GM10847 (cell line): ENCODE results near the gene RAPGEF5.

Source experiments
- POLR2A ChIP-seq: IDR thresholded peaks from 2 replicates; pipeline ENCODE4 v1.6.1; 2011; ENCODE audit not compliant: insufficient read length; ENCODE audit errors: extremely low read depth

The RAPGEF5 gene

DNA sequence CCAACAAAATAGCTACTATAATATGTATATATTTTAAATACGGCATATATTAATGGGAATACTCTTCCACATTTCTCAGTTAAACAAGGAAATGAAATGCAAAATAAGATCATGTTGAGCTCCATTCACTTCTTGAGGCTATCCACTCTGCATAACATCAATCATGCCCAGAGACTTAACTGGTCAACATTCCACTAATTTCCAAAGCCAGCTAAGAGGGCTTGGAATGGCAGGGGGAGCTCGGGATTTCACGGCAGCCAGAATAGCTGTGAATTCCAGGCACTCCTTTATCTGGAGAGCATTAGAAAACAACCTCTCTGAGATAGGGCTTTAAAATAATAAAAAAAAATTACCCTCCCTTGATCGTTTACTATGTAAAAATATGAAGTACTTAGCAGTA lies 216.4 kb downstream of the RAPGEF5 start:
- no peak for TF ChIP-seq POLR2A

DNA sequence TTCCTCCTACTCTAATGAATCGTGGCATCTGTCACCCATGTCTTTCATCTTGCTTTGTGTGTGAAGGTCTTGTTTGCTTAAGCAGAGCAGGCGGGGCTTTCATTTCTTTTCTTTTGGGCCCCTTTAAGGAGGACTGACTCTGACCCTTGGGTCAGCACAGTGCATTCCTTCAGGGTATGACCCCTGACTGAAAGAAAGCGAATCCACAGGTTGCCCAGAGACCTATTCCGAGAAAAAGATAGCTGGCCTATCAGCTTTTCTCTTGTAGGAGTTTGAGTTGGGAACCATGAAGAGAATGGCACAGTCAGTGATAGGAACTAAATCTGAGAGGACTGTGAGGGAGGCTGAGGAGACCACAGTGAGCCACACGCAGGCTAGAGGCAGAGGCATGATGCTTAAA lies 218.1 kb downstream of the RAPGEF5 start:
- no peak for TF ChIP-seq POLR2A

DNA sequence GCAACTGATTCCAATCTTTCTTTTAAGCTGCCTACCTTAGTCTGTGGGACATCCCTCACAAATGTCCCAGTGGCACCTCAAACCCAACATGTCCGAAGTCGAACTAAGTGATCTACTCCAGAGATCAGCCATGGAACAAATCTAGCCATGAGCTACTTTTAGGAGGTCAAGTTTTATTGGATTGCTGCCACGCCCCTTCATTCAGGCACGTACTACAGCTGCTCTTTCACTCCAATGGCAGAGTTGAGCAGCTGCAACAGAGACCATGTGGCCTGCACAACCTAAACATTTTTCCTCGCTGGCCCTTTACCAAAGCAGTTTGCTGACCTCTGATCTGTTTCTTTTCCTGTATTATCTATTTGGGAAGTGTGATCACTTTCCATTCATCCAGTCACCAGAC lies 218.8 kb downstream of the RAPGEF5 start:
- TF ChIP-seq POLR2A, result no peak

- TF ChIP-seq POLR2A, result no peak
Measured at GRCh38 chr7:22137466-22137865, 219.5 kb downstream of the RAPGEF5 start.

- TF ChIP-seq POLR2A, result no peak
Measured at GRCh38 chr7:22137026-22137425, 219.9 kb downstream of the RAPGEF5 start.

DNA sequence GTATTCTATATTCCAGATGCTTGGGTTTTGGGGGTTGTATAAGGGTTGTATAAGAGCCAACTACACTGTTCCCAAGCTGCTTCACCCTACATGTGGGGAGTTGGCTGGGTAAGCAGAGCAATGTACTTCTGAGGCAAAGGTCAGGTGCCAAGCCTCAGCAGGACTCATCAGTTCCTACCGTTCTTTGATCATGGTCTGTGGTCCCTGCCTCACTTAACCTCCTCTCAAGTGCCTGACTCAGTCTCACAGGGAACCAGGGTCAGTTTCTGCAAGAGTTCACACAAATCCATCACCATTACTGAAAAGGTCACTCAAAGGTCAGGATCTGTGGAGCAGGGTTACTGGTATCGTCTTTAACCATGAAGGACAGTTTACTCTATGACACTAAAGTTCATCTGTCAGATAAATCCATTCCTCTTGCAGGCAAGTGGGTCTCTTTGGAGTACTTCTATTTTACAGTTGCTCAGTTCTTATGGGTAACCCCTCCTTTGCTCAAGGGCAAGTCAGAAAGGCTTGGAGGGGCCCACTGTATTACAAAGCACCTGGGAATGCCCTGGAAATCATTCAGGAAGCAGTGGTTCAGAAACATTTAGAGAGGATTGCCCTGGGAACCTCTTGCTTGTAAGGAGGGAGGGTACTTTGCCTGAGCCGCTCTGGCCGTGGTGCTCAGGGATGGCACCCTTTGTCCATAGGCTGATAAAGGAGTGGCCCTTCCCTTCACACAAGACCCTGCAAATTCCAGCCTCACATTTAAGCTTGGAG lies 227.0 kb downstream of the RAPGEF5 start:
- TF ChIP-seq POLR2A, result no peak

GRCh38 chr7:22129166-22129565 lies 227.8 kb downstream of the RAPGEF5 start:
- no peak for TF ChIP-seq POLR2A

DNA sequence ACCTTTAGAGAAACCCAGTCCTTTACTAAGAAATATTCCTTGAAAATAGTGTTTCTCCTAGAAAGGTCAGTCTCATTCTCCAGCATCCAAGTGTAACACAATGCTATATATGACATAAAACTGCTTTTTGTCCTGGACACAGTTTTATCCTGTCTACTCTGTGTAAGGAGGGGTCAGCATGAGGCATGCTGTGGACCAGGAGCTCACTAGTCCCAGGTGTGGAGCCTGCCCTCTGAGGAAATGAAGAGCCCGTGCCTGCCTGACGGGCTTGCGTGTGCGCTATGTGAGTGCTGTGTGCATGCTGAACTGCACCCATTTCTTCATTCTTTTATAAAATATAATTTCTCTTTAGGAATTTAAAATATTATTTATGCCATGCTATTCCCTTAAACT lies 228.4 kb downstream of the RAPGEF5 start:
- TF ChIP-seq POLR2A, result no peak

DNA sequence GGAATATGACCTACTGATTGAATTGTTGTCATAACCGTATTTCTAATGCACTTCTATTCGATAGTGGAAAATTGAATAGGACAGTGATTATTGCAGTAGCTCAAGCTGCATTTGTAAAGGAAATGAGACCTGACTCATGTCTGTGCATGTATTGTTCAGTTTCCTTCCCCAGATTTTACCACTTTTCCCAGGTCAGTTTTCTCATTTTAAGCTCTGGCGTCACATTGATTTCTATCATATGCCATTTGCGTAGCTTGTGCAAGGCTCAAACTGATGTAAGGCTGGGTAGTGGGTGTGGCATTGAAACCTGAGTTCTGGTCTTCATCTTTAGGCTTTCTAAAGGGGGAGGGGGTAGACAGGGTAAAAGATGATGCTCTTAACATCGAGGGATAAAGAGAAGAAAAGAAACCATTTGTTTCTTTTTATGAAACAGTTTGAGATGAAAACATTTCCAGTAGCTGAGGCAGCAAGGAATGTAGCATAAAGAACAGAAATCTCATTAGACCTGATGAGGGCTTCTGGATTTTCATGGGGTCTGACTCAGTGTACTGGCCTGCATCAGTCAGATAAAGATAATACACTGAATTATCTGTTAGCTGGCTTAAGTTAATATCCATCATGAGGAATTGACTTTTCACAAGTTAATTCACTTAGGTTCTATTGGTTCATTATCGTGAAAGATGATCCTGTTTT lies 229.0 kb downstream of the RAPGEF5 start:
- TF ChIP-seq POLR2A, result no peak

GRCh38 chr7:22125436-22125835 lies 231.5 kb downstream of the RAPGEF5 start:
- no peak for TF ChIP-seq POLR2A

GRCh38 chr7:22124941-22125340 lies 232.0 kb downstream of the RAPGEF5 start:
- no peak for TF ChIP-seq POLR2A

- TF ChIP-seq POLR2A, result no peak
Measured at GRCh38 chr7:22123139-22123538, 233.8 kb downstream of the RAPGEF5 start.

DNA sequence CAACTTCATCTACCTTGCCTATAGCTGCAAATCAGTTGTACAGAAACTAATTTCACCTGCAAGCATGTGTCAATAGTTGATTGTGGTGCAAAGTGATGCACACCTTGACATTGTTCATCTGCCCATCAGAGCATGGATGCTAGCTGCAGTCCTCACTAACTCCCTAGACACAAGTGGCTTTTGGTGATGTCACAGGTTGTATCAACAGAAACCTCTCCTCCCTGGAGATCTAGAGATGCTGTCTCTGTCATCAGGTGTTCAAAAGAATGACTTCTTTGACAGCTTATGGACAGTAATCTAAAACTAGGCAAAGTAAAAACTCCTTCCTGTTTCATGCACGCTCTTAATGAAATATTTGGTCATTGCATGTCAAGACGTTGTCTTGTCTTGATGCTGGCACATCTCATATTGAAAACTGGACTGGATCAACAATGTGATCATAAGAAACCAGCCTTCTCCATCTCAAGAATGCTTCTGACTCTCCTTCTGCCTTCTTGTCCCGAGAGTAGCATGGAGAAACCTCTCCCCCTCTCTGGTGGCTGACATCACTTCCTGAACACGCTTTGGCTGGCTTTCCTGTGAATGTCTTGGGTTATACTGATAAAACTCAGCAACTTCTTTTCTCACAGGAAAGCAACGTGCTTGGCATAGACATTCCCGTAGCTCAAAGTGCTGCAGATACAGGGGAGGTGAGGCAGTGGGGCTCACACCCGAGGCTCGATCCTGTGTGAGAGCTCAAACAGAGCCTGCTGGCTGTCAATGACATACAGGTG lies 235.1 kb downstream of the RAPGEF5 start:
- TF ChIP-seq POLR2A, result no peak

- no peak for TF ChIP-seq POLR2A
Measured at GRCh38 chr7:22120391-22121053, 236.4 kb downstream of the RAPGEF5 start.

DNA sequence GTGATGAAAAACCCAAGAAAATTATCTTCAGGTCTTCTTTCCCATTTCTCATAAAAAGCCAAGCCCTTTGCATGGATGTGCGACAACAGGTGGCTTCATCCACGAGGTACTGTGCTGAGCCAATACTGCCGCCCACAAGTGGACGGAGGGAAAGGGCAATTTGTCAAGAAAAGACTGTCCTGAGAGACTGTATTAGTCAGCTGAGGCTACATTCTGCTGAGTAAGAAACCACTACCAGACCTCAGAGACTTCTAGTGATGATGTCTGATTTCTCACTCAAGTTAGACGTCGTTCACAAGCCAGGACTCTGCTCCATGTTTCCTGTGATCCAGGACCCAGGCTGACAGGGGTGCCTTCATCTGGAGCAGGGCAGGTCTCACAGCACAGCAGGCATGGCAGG lies 239.7 kb downstream of the RAPGEF5 start:
- TF ChIP-seq POLR2A, result no peak
